HepG2 (cell line): ENCODE data around the gene SLC5A6. TPM values are rescaled to one million over a fixed set of nuclear protein-coding genes. Genes with fewer than 3 reads are reported as not detected.

Experiments used
- ATAC-seq: fragments of 200-7000 bp; cut with Tn5 transposase; 3 replicates; pipeline ENCODE4 v1.9.1; 2020; ENCODE audit warnings: mild to moderate bottlenecking, moderate library complexity
- BruUV-seq: library from RNA; stranded (reverse); fragments of 400-500 nt; replicated peaks from 2 replicates; lab custom pipeline; 2021; lab: Mats Ljungman, UMichigan
- CTCF ChIA-PET: fragments of 300-600 bp; formaldehyde crosslinking; extraction: SDS; loops from one replicate; lab custom pipeline; 2021; ENCODE audit warnings: low total read pairs, inconsistent platforms, low intra/inter-chr PET ratio; lab: Yijun Ruan, JAX
- POLR2A ChIA-PET: fragments of 350-600 bp; sonication (Branson Sonifier 250); formaldehyde crosslinking; loops from one replicate; lab custom pipeline; 2020; ENCODE audit warnings: antibody characterized with exemption, inconsistent platforms; lab: Yijun Ruan, JAX
- DNase-seq: peaks from one replicate; pipeline ENCODE4 v3.0.0-alpha.2; 2015; ENCODE audit warnings: low spot score
- FAIRE-seq: peaks from 3 replicates; lab custom pipeline; 2011; peaks lifted over from hg19 to GRCh38; lab: Jason Lieb, UNC
- H2AFZ ChIP-seq: one replicate; pipeline ENCODE4 v1.6.1; 2011; ENCODE audit warnings: low read length, inconsistent platforms
- H3K27ac ChIP-seq: fragments of 300-600 bp; 3 replicates; pipeline ENCODE4 v1.8.0; 2011; ENCODE audit warnings: mixed run types, mild to moderate bottlenecking, mixed read lengths, low read length, inconsistent platforms; ENCODE audit not compliant: insufficient read depth; ENCODE audit errors: extremely low read length
- H3K27me3 ChIP-seq, 2 experiments: fragments of 200-600 bp in 1 of 2; 2 replicates in 1 of 2; 3 replicates in 1 of 2; pipeline versions ENCODE4 v1.6.0 to v1.8.0; 2011; ENCODE audit warnings: low read length in 2 of 2, mild to moderate bottlenecking in 2 of 2, moderate library complexity in 2 of 2, inconsistent platforms in 1 of 2; ENCODE audit not compliant: insufficient read depth in 2 of 2, control insufficient read depth in 1 of 2
- H3K36me3 ChIP-seq, 2 experiments: fragments of 200-600 bp in 1 of 2; replicated peaks in 1 of 2; 2 replicates in 1 of 2; 3 replicates in 1 of 2; pipeline versions ENCODE4 v1.5.1 to v1.8.0; 2011; ENCODE audit warnings: low read length in 2 of 2, inconsistent platforms in 1 of 2; ENCODE audit not compliant: insufficient read depth in 2 of 2, control insufficient read depth in 1 of 2
- H3K4me1 ChIP-seq: 2 replicates; pipeline ENCODE4 v1.5.1; 2012; ENCODE audit warnings: low read length, inconsistent platforms; ENCODE audit not compliant: insufficient read depth
- H3K4me2 ChIP-seq: 2 replicates; pipeline ENCODE4 v1.6.0; 2011; ENCODE audit warnings: low read depth, low read length, inconsistent platforms
- H3K4me3 ChIP-seq, 3 experiments: fragments of 200-600 bp in 1 of 3; sonication (generic), shearing (Covaris generic) in 1 of 3; replicated peaks in 1 of 3; 2 replicates each; pipeline ENCODE4 v1.5.1; 2011 to 2016; ENCODE audit warnings: low read length in 3 of 3, inconsistent platforms in 2 of 3, low read depth in 2 of 3, mild to moderate bottlenecking in 2 of 3, control low read depth in 1 of 3, mixed read lengths in 1 of 3; ENCODE audit not compliant: insufficient read depth in 1 of 3
- H3K79me2 ChIP-seq: one replicate; pipeline ENCODE4 v1.6.1; 2011; ENCODE audit warnings: low read length, inconsistent platforms; ENCODE audit not compliant: insufficient read depth
- H3K9ac ChIP-seq: 2 replicates; pipeline ENCODE4 v1.6.0; 2011; ENCODE audit warnings: mild to moderate bottlenecking, low read depth, low read length, inconsistent platforms; ENCODE audit not compliant: insufficient read depth
- H3K9me3 ChIP-seq: 2 replicates; pipeline ENCODE4 v1.5.1; 2012; ENCODE audit warnings: mild to moderate bottlenecking, low read length
- H4K20me1 ChIP-seq: 2 replicates; pipeline ENCODE4 v1.6.0; 2011; ENCODE audit warnings: inconsistent platforms, mild to moderate bottlenecking, low read length, moderate library complexity; ENCODE audit not compliant: insufficient read depth
- HNF4A ChIP-seq: sonication (generic); formaldehyde crosslinking; IDR thresholded peaks from 2 replicates; pipeline ENCODE4 v1.4.0; 2020; ENCODE audit warnings: missing genetic modification reagents
- PAWR ChIP-seq: sonication (generic); formaldehyde crosslinking; IDR thresholded peaks from 2 replicates; pipeline ENCODE4 v1.4.0; 2020; ENCODE audit warnings: missing genetic modification reagents, mild to moderate bottlenecking, borderline replicate concordance
- PCBP1 ChIP-seq: fragments of 200-400 bp; formaldehyde crosslinking; IDR thresholded peaks from 2 replicates; pipeline ENCODE4 v1.6.1; 2017; ENCODE audit warnings: mild to moderate bottlenecking, low read depth, low read length, borderline replicate concordance
- ZFAT ChIP-seq: sonication (generic); formaldehyde crosslinking; conservative IDR thresholded peaks from 2 replicates; pipeline ENCODE4 v1.8.1; 2023; ENCODE audit warnings: missing genetic modification reagents, inconsistent platforms
- ZFP36L2 ChIP-seq: sonication (generic); formaldehyde crosslinking; IDR thresholded peaks from 2 replicates; pipeline ENCODE4 v1.4.0; 2020; ENCODE audit warnings: missing genetic modification reagents
- ZNF468 ChIP-seq: sonication (generic); formaldehyde crosslinking; IDR thresholded peaks from 2 replicates; pipeline ENCODE4 v1.8.0; 2022; ENCODE audit warnings: mild to moderate bottlenecking, moderate library complexity, missing genetic modification reagents
- ZNF615 ChIP-seq: sonication (generic); formaldehyde crosslinking; IDR thresholded peaks from 2 replicates; pipeline ENCODE4 v1.5.0; 2020; ENCODE audit warnings: mild to moderate bottlenecking, missing genetic modification reagents, borderline replicate concordance
- ZNF724P ChIP-seq: sonication (generic); formaldehyde crosslinking; IDR thresholded peaks from 2 replicates; pipeline ENCODE4 v1.8.0; 2022; ENCODE audit warnings: missing genetic modification reagents, borderline replicate concordance
- ZNF777 ChIP-seq: sonication (generic); formaldehyde crosslinking; IDR thresholded peaks from 2 replicates; pipeline ENCODE4 v1.4.0; 2020; ENCODE audit warnings: missing genetic modification reagents
- WGBS: methylation state at CpG from one replicate; pipeline ENCODE4 v1.1.6; 2017; ENCODE audit warnings: low lambda C conversion rate; 5-methylcytosine and 5-hydroxymethylcytosine counted together
- in situ Hi-C: cut with HindIII; loops from 2 replicates; pipeline ENCODE4 v1.10.0; 2017; ENCODE audit warnings: low pct_unique_long_range_greater_than_20kb; ENCODE audit not compliant: extremely low pct_ligation_motif_present
- intact Hi-C: fragments of 100-400 bp; cut with micrococcal nuclease; formaldehyde crosslinking; loops from one replicate; pipeline ENCODE4 v1.10.0; 2022; ENCODE audit not compliant: unreplicated experiment
- polyA plus RNA-seq, 8 experiments: library from polyadenylated mRNA; depleted of rRNA in 3 of 8; stranded (reverse) in 7 of 8; unstranded in 1 of 8; fragments of >200 nt; fragmentation: Illumina TruSeq in 4 of 8; extraction: Trizol in 4 of 8; gene quantifications; 2 replicates each; pipeline versions ENCODE4 v1.2.1 to v1.2.3, GENCODE V29; 2011 to 2016; ENCODE audit warnings: low read depth in 4 of 8, missing spikeins in 1 of 8, mixed read lengths in 1 of 8; ENCODE audit not compliant: insufficient read depth in 1 of 8
- total RNA-seq, 5 experiments: library from RNA; depleted of rRNA; stranded (reverse); fragments of >200 nt; fragmentation: Illumina TruSeq; extraction: Trizol; gene quantifications; 2 replicates each; pipeline ENCODE4 v1.2.3, GENCODE V29; 2016; ENCODE audit warnings: low read depth in 1 of 5
- TF ChIP-seq, protein P1 (sequence below): sonication (generic); formaldehyde crosslinking; IDR thresholded peaks from 2 replicates; pipeline ENCODE4 v1.8.1; 2022; ENCODE audit warnings: low read depth, mild to moderate bottlenecking, missing genetic modification reagents
- TF ChIP-seq, protein P2 (sequence below): IDR thresholded peaks from 2 replicates; pipeline ENCODE4 v1.6.1; 2016; ENCODE audit warnings: missing biosample characterization, missing genetic modification reagents, low read depth
- TF ChIP-seq, protein P3 (sequence below): sonication (generic); formaldehyde crosslinking; IDR thresholded peaks from 2 replicates; pipeline ENCODE4 v1.5.0; 2020; ENCODE audit warnings: missing genetic modification reagents, mild to moderate bottlenecking, borderline replicate concordance
- TF ChIP-seq, protein P4 (sequence below): sonication (generic); formaldehyde crosslinking; IDR thresholded peaks from 2 replicates; pipeline ENCODE4 v1.5.1; 2020; ENCODE audit warnings: mild to moderate bottlenecking, missing genetic modification reagents, moderate library complexity

SLC5A6 gene
- total and polyA plus RNA-seq, 2 of the 13 experiments (the other 11 are each of a cell fraction or from before 2014, with no cell fraction given), result 135 to 417 TPM

DNA sequence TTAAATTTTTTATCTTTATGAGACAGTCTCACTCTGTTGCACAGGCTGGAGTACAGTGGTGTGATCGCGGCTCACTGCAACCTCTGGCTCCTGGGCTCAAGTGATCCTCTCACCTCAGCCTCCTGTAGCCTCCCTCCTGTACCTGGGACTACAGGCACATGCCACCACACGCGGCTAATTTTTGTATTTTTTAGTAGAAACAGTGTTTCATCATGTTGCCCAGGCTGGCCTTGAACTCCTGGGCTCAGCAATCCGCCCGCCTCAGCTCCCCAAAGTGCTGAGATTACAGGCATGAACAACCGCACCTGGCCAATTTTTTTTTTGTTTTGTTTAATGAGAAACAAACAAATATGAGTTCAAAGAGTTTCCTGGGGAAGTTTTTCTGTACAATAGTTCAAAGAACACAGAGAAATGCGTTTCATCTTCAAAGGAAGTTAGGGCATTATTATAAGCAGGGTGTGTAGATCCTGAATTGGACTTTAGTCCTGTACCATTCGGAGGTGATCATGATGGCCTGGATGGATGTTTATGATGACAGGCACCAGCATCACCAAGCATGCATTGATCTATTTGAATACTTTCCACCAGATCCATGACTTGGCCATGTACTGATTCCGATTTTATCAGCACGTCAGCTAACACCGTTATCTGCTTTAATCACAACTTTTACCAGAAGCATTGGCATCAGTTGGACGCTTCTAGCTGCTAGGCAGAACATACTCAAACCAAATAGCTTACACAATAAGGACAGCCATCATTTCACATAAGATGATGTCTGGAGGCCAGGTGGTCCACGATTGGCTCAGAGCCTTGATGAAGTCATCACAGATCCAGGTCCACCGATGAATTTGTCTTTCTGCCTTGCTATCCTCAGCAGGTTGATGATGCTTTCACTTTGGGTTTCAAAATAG, 34.4 kb downstream of the SLC5A6 start:
- ChIA-PET CTCF (no interaction called here), POLR2A (interaction anchor here (0.7 to 3.8 kb wide), 14 partner anchors 8 to 105 kb away, joined by 3 to 19 read pairs (median 4); partner anchors contain the start of genes ABHD1, KHK and PREB)
- H3K9me3 ChIP-seq, result no peaks in the 10 kb centered on the region
- H3K27me3 ChIP-seq, result no peaks in the 10 kb centered on the region
- H3K36me3 ChIP-seq, result no peaks in the 10 kb centered on the region; a peak in 1 of 5 replicates
- H2AFZ ChIP-seq, result no peak overlapping the region
- peak; percentile 99 for DNase-seq
- peak overlapping the region; percentile 55 for H3K4me2 ChIP-seq
- 6% methylated on average over 15 of the region's 15 CpGs for WGBS
- peak; percentile 76 for FAIRE-seq
- intact Hi-C loops, result loop anchor here (1.0 kb wide), 1 partner anchor 79 kb away; no protein-coding TSS in a partner anchor
- in situ Hi-C loops, result no loop called here
- peaks cover 100% of the 10 kb centered on the region for H3K4me1 ChIP-seq
- no peaks in the 10 kb centered on the region for H3K79me2 ChIP-seq
- H3K27ac ChIP-seq, result peak overlapping the region; percentile 94
- H3K4me3 ChIP-seq, result peak overlapping the region in 1 of 3 experiments; percentile 29; a peak in 1 of 6 replicates
- H4K20me1 ChIP-seq, result no peaks in the 10 kb centered on the region
- H3K9ac ChIP-seq, result peak overlapping the region; percentile 71
- no TSS peak for BruUV-seq
- ATAC-seq, result peak; percentile 86
- TF ChIP-seq ZNF724P (CRISPR knock-in tag), result 0 out of 2 replicates have a peak, but pooled peaks have one; percentile 40
- 0 out of 2 replicates have a peak, but pooled peaks have one; percentile 62 for TF ChIP-seq ZFP36L2
- TF ChIP-seq, protein P1, sequence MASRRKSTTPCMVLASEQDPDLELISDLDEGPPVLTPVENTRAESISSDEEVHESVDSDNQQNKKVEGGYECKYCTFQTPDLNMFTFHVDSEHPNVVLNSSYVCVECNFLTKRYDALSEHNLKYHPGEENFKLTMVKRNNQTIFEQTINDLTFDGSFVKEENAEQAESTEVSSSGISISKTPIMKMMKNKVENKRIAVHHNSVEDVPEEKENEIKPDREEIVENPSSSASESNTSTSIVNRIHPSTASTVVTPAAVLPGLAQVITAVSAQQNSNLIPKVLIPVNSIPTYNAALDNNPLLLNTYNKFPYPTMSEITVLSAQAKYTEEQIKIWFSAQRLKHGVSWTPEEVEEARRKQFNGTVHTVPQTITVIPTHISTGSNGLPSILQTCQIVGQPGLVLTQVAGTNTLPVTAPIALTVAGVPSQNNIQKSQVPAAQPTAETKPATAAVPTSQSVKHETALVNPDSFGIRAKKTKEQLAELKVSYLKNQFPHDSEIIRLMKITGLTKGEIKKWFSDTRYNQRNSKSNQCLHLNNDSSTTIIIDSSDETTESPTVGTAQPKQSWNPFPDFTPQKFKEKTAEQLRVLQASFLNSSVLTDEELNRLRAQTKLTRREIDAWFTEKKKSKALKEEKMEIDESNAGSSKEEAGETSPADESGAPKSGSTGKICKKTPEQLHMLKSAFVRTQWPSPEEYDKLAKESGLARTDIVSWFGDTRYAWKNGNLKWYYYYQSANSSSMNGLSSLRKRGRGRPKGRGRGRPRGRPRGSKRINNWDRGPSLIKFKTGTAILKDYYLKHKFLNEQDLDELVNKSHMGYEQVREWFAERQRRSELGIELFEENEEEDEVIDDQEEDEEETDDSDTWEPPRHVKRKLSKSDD (CRISPR knock-in tag), result no peak
- TF ChIP-seq HNF4A, result peak; percentile 97
- TF ChIP-seq ZFAT, result no peak
- TF ChIP-seq ZNF615 (CRISPR knock-in tag), result no peak
- TF ChIP-seq, protein P2, sequence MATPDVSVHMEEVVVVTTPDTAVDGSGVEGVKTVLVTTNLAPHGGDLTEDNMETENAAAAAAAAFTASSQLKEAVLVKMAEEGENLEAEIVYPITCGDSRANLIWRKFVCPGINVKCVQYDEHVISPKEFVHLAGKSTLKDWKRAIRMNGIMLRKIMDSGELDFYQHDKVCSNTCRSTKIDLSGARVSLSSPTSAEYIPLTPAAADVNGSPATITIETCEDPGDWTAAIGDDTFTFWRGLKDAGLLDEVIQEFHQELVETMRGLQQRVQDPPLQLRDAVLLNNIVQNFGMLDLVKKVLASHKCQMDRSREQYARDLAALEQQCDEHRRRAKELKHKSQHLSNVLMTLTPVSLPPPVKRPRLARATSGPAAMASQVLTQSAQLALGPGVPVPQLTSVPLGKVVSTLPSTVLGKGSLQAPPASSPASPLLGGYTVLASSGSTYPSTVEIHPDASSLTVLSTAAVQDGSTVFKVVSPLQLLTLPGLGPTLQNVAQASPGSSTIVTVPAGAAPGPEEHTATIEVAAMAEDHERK (CRISPR knock-in tag), result no peak
- TF ChIP-seq, protein P3, sequence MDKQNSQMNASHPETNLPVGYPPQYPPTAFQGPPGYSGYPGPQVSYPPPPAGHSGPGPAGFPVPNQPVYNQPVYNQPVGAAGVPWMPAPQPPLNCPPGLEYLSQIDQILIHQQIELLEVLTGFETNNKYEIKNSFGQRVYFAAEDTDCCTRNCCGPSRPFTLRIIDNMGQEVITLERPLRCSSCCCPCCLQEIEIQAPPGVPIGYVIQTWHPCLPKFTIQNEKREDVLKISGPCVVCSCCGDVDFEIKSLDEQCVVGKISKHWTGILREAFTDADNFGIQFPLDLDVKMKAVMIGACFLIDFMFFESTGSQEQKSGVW (CRISPR knock-in tag), result no peak
- TF ChIP-seq PCBP1, result no peak
- no peak for TF ChIP-seq ZNF777 (CRISPR knock-in tag)
- TF ChIP-seq, protein P4, sequence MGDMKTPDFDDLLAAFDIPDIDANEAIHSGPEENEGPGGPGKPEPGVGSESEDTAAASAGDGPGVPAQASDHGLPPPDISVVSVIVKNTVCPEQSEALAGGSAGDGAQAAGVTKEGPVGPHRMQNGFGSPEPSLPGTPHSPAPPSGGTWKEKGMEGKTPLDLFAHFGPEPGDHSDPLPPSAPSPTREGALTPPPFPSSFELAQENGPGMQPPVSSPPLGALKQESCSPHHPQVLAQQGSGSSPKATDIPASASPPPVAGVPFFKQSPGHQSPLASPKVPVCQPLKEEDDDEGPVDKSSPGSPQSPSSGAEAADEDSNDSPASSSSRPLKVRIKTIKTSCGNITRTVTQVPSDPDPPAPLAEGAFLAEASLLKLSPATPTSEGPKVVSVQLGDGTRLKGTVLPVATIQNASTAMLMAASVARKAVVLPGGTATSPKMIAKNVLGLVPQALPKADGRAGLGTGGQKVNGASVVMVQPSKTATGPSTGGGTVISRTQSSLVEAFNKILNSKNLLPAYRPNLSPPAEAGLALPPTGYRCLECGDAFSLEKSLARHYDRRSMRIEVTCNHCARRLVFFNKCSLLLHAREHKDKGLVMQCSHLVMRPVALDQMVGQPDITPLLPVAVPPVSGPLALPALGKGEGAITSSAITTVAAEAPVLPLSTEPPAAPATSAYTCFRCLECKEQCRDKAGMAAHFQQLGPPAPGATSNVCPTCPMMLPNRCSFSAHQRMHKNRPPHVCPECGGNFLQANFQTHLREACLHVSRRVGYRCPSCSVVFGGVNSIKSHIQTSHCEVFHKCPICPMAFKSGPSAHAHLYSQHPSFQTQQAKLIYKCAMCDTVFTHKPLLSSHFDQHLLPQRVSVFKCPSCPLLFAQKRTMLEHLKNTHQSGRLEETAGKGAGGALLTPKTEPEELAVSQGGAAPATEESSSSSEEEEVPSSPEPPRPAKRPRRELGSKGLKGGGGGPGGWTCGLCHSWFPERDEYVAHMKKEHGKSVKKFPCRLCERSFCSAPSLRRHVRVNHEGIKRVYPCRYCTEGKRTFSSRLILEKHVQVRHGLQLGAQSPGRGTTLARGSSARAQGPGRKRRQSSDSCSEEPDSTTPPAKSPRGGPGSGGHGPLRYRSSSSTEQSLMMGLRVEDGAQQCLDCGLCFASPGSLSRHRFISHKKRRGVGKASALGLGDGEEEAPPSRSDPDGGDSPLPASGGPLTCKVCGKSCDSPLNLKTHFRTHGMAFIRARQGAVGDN (CRISPR knock-in tag), result peak; percentile 95
- TF ChIP-seq ZNF468, result no peak
- no peak for TF ChIP-seq PAWR (CRISPR knock-in tag)
